Posterior vena cava (tissue), 2 donors: ENCODE results near the gene GRID2. TPM values are rescaled to one million over a fixed set of nuclear protein-coding genes. Genes with fewer than 3 reads are reported as not detected.
"Not testable (repeated sequence)": the region's sequence is repeated elsewhere in the genome, so short reads cannot be mapped to it uniquely, and the experiment has no call there.

ENCODE experiments used
- DNase-seq: peaks from one replicate; pipeline ENCODE4 v3.0.0-alpha.2; 2020; ENCODE audit warnings: low spot score
- intact Hi-C, 2 donors: fragments of 100-400 bp; cut with DNase I; formaldehyde crosslinking; loops; one replicate each; pipeline versions ENCODE4 v1.14.1 to v1.14.2; 2022 to 2023
- total RNA-seq, 2 donors: library from RNA; stranded (reverse); fragmentation: NEBNext Ultra II Directional; extraction: Animal tissue kit (Norgen Biotek cat#: 25700); gene quantifications; one replicate each; pipeline ENCODE4 v1.2.1, GENCODE V29; 2021
- donor health status: DM: yes; HTN: yes; CAD: no.
- donor health status: DM: yes; HTN: yes; CAD: no.

The GRID2 gene
- total RNA-seq, 2 donors from 2014 or later = 0.38 TPM; not detected in 1

GRCh38 chr4:93320356-93320755 is 1016.6 kb downstream of the GRID2 start:
- DNase-seq = no peak
- intact Hi-C loops = no loop called here

- intact Hi-C loops = no loop called here
These were observed 1023.6 kb downstream of the GRID2 start for GRCh38 chr4:93327346-93327745.

GRCh38 chr4:93334003-93334402 is 1030.2 kb downstream of the GRID2 start:
- intact Hi-C loops = no loop called here
- no peak for DNase-seq

More at GRCh38 chr4:93327346-93327745, 1023.6 kb downstream of the GRID2 start:
- no peak for DNase-seq

- intact Hi-C loops = no loop called here
- no peak for DNase-seq
These were observed 1033.4 kb downstream of the GRID2 start for GRCh38 chr4:93337196-93337595.

GRCh38 chr4:93342738-93343137 is 1039.0 kb downstream of the GRID2 start:
- intact Hi-C loops = no loop called here
- no peak for DNase-seq

- intact Hi-C loops = no loop called here
These were observed 1043.1 kb downstream of the GRID2 start for GRCh38 chr4:93346840-93347239.

GRCh38 chr4:93348896-93349295 is 1045.1 kb downstream of the GRID2 start:
- intact Hi-C loops = no loop called here
- DNase-seq = no peak

More at GRCh38 chr4:93346840-93347239, 1043.1 kb downstream of the GRID2 start:
- DNase-seq = peak; percentile 51

- no peak for DNase-seq
- intact Hi-C loops = no loop called here
These were observed 1048.1 kb downstream of the GRID2 start for GRCh38 chr4:93351846-93352245.

- DNase-seq = no peak
- intact Hi-C loops = no loop called here
These were observed 1051.6 kb downstream of the GRID2 start for GRCh38 chr4:93355411-93355810.

GRCh38 chr4:93359586-93359985 is 1055.8 kb downstream of the GRID2 start:
- DNase-seq = no peak
- intact Hi-C loops = no loop called here

- intact Hi-C loops, DNase-seq: not testable (repeated sequence)
These were observed 1062.5 kb downstream of the GRID2 start for GRCh38 chr4:93366169-93366755.

GRCh38 chr4:93368968-93369367 is 1065.2 kb downstream of the GRID2 start:
- no peak for DNase-seq
- intact Hi-C loops = no loop called here

- intact Hi-C loops = no loop called here
- no peak for DNase-seq
These were observed 1066.5 kb downstream of the GRID2 start for GRCh38 chr4:93370256-93370655.

GRCh38 chr4:93373893-93374860 is 1070.4 kb downstream of the GRID2 start:
- DNase-seq = no peak
- intact Hi-C loops = no loop called here

- DNase-seq = no peak
- intact Hi-C loops = no loop called here
These were observed 1080.5 kb downstream of the GRID2 start for GRCh38 chr4:93384241-93384640.

- intact Hi-C loops = no loop called here
- DNase-seq = no peak
These were observed 1081.1 kb downstream of the GRID2 start for GRCh38 chr4:93384887-93385286.

GRCh38 chr4:93394545-93395081 is 1090.8 kb downstream of the GRID2 start:
- intact Hi-C loops = no loop called here
- no peak for DNase-seq

- DNase-seq = no peak
- intact Hi-C loops = no loop called here
These were observed 1092.5 kb downstream of the GRID2 start for GRCh38 chr4:93396272-93396671.

- no peak for DNase-seq
- intact Hi-C loops = no loop called here
These were observed 1099.8 kb downstream of the GRID2 start for GRCh38 chr4:93403571-93403970.

GRCh38 chr4:93407493-93408275 is 1103.9 kb downstream of the GRID2 start:
- no peak for DNase-seq
- intact Hi-C loops = no loop called here
